ENCODE measurements around the gene EXOC3.

Gene EXOC3

GRCh38 chr5:448061-448765 is 5.2 kb downstream of the EXOC3 start:
- peaks cover 18% of the 10 kb centered on the region for H3K36me3 ChIP-seq (ENCODE audit: control insufficient read depth, insufficient read depth, low read length)

GRCh38 chr5:448766-449090 is 5.8 kb downstream of the EXOC3 start:
- Histone ChIP-seq H3K36me3 (ENCODE audit: control insufficient read depth, insufficient read depth, low read length) (peaks cover 23% of the 10 kb centered on the region), H3K27me3 (ENCODE audit: control insufficient read depth, insufficient read depth, low read length) (no peaks in the 10 kb centered on the region), H3K9me3 (ENCODE audit: control insufficient read depth, insufficient read depth, low read length) (no peaks in the 10 kb centered on the region), H3K4me3 (ENCODE audit: low read depth, low read length) (no peak overlapping the region), H3K4me1 (ENCODE audit: control insufficient read depth, insufficient read depth, low read length) (no peaks in the 10 kb centered on the region), H3K9ac (ENCODE audit: low read depth, low read length) (no peak overlapping the region)

More at GRCh38 chr5:448061-448765, 5.2 kb downstream of the EXOC3 start:
- Histone ChIP-seq H3K4me1 (ENCODE audit: control insufficient read depth, insufficient read depth, low read length) (no peaks in the 10 kb centered on the region), H3K9me3 (ENCODE audit: control insufficient read depth, insufficient read depth, low read length) (no peaks in the 10 kb centered on the region), H3K9ac (ENCODE audit: low read depth, low read length) (no peak overlapping the region), H3K27me3 (ENCODE audit: control insufficient read depth, insufficient read depth, low read length) (no peaks in the 10 kb centered on the region), H3K4me3 (ENCODE audit: low read depth, low read length) (no peak overlapping the region)

GRCh38 chr5:449151-449550 is 6.2 kb downstream of the EXOC3 start:
- peaks cover 27% of the 10 kb centered on the region for H3K36me3 ChIP-seq (ENCODE audit: control insufficient read depth, insufficient read depth, low read length)
- no peak overlapping the region for H3K9ac ChIP-seq (ENCODE audit: low read depth, low read length)
- no peaks in the 10 kb centered on the region for H3K27me3 ChIP-seq (ENCODE audit: control insufficient read depth, insufficient read depth, low read length)
- H3K4me3 ChIP-seq (ENCODE audit: low read depth, low read length), result no peak overlapping the region
- H3K4me1 ChIP-seq (ENCODE audit: control insufficient read depth, insufficient read depth, low read length), result no peaks in the 10 kb centered on the region
- no peaks in the 10 kb centered on the region for H3K9me3 ChIP-seq (ENCODE audit: control insufficient read depth, insufficient read depth, low read length)

GRCh38 chr5:451587-452458 is 8.8 kb downstream of the EXOC3 start:
- H3K36me3 ChIP-seq (ENCODE audit: control insufficient read depth, insufficient read depth, low read length), result peaks cover 34% of the 10 kb centered on the region
- H3K4me3 ChIP-seq (ENCODE audit: low read depth, low read length), result no peak overlapping the region
- no peak overlapping the region for H3K9ac ChIP-seq (ENCODE audit: low read depth, low read length)
- H3K4me1 ChIP-seq (ENCODE audit: control insufficient read depth, insufficient read depth, low read length), result peaks cover 4% of the 10 kb centered on the region
- no peaks in the 10 kb centered on the region for H3K9me3 ChIP-seq (ENCODE audit: control insufficient read depth, insufficient read depth, low read length)
- H3K27me3 ChIP-seq (ENCODE audit: control insufficient read depth, insufficient read depth, low read length), result no peaks in the 10 kb centered on the region

DNA sequence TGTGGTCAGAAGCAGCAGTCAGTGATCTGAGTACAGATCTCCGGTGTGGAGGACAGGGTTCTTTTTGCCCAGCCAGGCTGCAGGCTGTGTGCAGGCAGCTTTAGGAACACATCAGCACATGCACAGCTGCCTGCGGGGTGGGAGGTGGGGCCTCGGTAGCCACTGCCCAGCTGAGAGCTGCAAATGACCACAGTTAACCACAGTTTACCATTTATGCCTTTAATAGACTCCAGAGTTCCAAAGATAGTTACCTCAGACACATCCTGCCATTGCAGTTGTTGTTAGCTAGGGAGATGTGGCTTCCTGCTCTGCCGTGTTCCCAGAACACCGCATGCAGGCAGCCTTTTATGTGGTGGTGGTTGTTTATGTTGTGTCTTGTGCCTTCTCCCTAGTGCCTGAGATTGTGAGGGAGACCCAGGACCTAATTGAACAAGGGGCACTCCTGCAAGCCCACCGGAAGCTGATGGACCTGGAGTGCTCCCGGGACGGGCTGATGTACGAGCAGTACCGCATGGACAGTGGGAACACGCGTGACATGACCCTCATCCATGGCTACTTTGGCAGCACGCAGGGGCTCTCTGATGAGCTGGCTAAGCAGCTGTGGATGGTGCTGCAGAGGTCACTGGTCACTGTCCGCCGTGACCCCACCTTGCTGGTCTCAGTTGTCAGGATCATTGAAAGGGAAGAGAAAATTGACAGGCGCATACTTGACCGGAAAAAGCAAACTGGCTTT is 10.2 kb downstream of the EXOC3 start:
- Histone ChIP-seq H3K9ac (ENCODE audit: low read depth, low read length) (no peak overlapping the region), H3K9me3 (ENCODE audit: control insufficient read depth, insufficient read depth, low read length) (no peaks in the 10 kb centered on the region), H3K4me3 (ENCODE audit: low read depth, low read length) (no peak overlapping the region), H3K27me3 (ENCODE audit: control insufficient read depth, insufficient read depth, low read length) (no peaks in the 10 kb centered on the region), H3K4me1 (ENCODE audit: control insufficient read depth, insufficient read depth, low read length) (peaks cover 4% of the 10 kb centered on the region), H3K36me3 (ENCODE audit: control insufficient read depth, insufficient read depth, low read length) (peaks cover 33% of the 10 kb centered on the region)

GRCh38 chr5:453725-454481 is 10.9 kb downstream of the EXOC3 start:
- Histone ChIP-seq H3K36me3 (ENCODE audit: control insufficient read depth, insufficient read depth, low read length) (peaks cover 28% of the 10 kb centered on the region), H3K9me3 (ENCODE audit: control insufficient read depth, insufficient read depth, low read length) (no peaks in the 10 kb centered on the region), H3K9ac (ENCODE audit: low read depth, low read length) (no peak overlapping the region), H3K27me3 (ENCODE audit: control insufficient read depth, insufficient read depth, low read length) (no peaks in the 10 kb centered on the region), H3K4me1 (ENCODE audit: control insufficient read depth, insufficient read depth, low read length) (peaks cover 4% of the 10 kb centered on the region), H3K4me3 (ENCODE audit: low read depth, low read length) (no peak overlapping the region)

GRCh38 chr5:454936-455335 is 12.0 kb downstream of the EXOC3 start:
- Histone ChIP-seq H3K4me1 (ENCODE audit: control insufficient read depth, insufficient read depth, low read length) (peaks cover 4% of the 10 kb centered on the region), H3K9me3 (ENCODE audit: control insufficient read depth, insufficient read depth, low read length) (no peaks in the 10 kb centered on the region), H3K36me3 (ENCODE audit: control insufficient read depth, insufficient read depth, low read length) (peaks cover 31% of the 10 kb centered on the region), H3K4me3 (ENCODE audit: low read depth, low read length) (no peak overlapping the region), H3K27me3 (ENCODE audit: control insufficient read depth, insufficient read depth, low read length) (no peaks in the 10 kb centered on the region), H3K9ac (ENCODE audit: low read depth, low read length) (no peak overlapping the region)

GRCh38 chr5:455806-456205 is 12.8 kb downstream of the EXOC3 start:
- H3K4me3 ChIP-seq (ENCODE audit: low read depth, low read length), result no peak overlapping the region
- no peaks in the 10 kb centered on the region for H3K9me3 ChIP-seq (ENCODE audit: control insufficient read depth, insufficient read depth, low read length)
- H3K27me3 ChIP-seq (ENCODE audit: control insufficient read depth, insufficient read depth, low read length), result no peaks in the 10 kb centered on the region
- H3K9ac ChIP-seq (ENCODE audit: low read depth, low read length), result no peak overlapping the region
- H3K4me1 ChIP-seq (ENCODE audit: control insufficient read depth, insufficient read depth, low read length), result peaks cover 4% of the 10 kb centered on the region
- H3K36me3 ChIP-seq (ENCODE audit: control insufficient read depth, insufficient read depth, low read length), result peaks cover 31% of the 10 kb centered on the region

DNA sequence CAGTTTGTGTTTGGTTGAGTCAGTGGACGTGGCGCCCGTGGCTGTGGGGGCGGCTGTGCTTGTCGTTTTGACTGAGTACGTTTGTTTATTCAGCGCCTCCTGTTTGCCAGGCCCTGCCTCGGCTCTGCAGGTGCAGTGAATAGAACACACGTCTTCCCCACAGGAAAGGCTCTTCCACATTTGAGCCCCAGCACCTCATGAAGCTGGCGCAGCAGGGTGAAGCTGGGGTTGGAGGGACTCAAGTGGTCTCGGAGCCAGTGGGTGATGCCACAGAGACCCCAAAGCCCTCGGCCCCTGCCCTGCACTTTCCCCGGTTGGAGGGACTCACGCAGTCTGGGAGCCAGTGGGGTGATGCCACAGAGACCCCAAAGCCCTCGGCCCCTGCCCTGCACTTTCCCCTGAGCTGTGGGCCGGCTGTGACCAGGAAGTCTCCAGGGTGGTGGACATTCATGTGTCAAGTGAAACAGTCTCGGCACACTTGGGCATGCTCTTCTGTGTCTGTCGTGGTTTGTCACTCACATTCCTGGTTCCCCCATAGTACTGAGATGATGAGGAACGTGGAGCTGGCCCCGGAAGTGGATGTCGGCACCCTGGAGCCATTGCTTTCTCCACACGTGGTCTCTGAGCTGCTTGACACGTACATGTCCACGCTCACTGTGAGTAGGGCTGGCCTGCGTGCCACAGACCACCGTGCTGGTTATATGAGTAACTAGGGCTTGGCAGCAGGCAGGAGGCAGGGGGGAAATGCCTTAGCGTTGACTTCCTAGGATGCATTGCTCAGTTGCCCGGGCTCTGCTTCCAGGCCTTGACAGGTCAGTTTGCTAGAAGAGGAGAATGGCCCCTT is 13.6 kb downstream of the EXOC3 start:
- Histone ChIP-seq H3K27me3 (ENCODE audit: control insufficient read depth, insufficient read depth, low read length) (no peaks in the 10 kb centered on the region), H3K9me3 (ENCODE audit: control insufficient read depth, insufficient read depth, low read length) (no peaks in the 10 kb centered on the region), H3K4me1 (ENCODE audit: control insufficient read depth, insufficient read depth, low read length) (peaks cover 4% of the 10 kb centered on the region), H3K36me3 (ENCODE audit: control insufficient read depth, insufficient read depth, low read length) (peaks cover 31% of the 10 kb centered on the region), H3K4me3 (ENCODE audit: low read depth, low read length) (no peak overlapping the region), H3K9ac (ENCODE audit: low read depth, low read length) (no peak overlapping the region)

- Histone ChIP-seq H3K4me3 (ENCODE audit: low read depth, low read length) (no peak overlapping the region), H3K27me3 (ENCODE audit: control insufficient read depth, insufficient read depth, low read length) (no peaks in the 10 kb centered on the region), H3K36me3 (ENCODE audit: control insufficient read depth, insufficient read depth, low read length) (peaks cover 35% of the 10 kb centered on the region), H3K4me1 (ENCODE audit: control insufficient read depth, insufficient read depth, low read length) (peaks cover 4% of the 10 kb centered on the region), H3K9me3 (ENCODE audit: control insufficient read depth, insufficient read depth, low read length) (no peaks in the 10 kb centered on the region), H3K9ac (ENCODE audit: low read depth, low read length) (no peak overlapping the region)
These were observed 14.4 kb downstream of the EXOC3 start for GRCh38 chr5:457195-457961.
